Measurements from ENCODE around the gene PLAGL1.

PLAGL1 gene

GRCh38 chr6:144008846-144009245, 787 bp upstream of the PLAGL1 start:
- DNase-seq (ENCODE audit: low read depth in 2 of 2), result no peak

DNA sequence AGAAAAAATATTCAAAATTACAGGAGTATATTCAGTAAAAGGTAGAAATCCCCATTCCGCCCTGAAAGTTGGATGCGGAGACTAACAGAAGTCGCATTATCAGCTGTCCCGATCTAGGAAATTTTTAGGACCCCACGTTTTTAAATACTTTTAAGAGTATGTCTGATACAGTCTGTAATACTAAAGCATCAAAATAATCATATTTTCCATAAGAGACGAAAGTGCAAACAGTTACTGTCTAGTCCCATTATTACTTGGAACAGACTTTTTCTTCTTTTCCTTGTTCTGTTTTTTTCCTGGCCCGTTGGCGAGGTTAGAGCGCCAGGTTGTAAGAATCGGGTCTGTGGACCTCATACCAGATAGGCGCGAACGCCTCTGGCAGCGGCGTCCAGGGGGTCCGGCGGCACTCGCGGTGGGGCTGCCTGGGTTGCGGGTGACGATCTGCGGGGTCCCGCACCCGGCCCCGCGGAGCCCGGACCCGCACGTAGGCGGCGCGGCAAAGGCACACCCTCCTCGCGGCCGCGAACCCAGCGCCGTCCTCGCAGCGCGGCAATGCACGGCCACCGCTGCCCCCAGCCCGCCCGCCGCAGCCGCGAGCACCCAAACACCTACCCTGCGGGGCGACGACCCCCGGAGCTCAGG, 460 bp downstream of the PLAGL1 start:
- DNase-seq (ENCODE audit: low read depth in 2 of 2), result no peak

DNA sequence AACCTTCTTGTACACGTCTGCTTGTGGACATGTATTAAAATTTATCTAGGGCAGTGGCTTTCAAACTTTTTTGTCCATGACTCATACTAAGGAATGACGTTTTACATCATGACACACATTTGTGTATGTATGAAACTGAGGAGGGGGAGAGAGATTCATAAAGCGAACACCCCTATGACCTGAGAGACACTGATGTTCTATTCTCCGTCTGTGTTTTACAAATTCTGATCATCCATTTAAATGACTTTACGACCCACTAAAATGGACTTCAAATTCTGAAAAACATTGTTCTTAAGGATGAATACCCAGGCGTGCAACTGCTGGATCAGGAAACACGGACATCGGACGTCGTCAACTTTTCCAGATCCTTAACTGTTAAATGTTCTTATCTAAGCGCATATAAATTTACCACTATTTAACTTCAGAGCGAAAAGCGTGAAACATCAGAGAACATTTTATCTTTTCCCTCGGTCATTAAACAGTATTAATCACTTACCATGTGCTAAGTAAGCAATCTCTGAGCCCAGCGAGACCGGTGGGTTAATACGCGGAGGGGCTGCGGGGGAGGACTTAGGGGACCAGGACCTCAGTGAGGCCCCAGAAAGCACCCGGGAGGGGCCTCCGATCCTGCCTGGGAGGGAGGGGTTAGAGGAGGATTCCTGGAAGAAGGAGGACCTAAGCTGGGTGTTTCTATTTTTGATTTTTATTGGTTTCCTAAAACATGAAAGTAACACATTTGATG, 1.2 kb downstream of the PLAGL1 start:
- peak; percentile 25 to 39 for DNase-seq (ENCODE audit: low read depth in 2 of 2)

- DNase-seq (ENCODE audit: low read depth in 2 of 2), result peak; percentile 30 to 37
These were observed 8.7 kb downstream of the PLAGL1 start for GRCh38 chr6:143999406-143999805.

DNA sequence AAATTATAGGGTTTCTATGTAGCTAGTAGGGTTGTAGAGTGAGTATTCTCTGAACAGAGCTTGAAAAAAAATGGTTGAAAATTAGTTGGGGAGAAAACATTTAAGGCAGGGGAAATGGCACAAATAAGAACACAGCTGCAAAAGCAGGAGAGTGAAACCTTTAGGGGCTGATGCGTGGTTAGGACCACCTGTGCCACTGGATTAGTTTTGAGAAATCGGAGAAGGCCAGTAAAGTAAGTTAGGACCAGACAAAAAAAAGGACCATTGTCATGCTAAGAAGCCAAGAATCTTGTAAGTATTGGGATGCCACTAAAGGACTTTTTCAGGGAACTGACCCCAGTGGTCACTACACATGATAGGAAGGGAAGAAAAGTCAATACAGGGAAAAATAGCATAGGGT, 9.4 kb downstream of the PLAGL1 start:
- DNase-seq (ENCODE audit: low read depth in 2 of 2), result no peak

GRCh38 chr6:143993965-143994646, 14.0 kb downstream of the PLAGL1 start:
- no peak for DNase-seq (ENCODE audit: low read depth in 2 of 2)

DNA sequence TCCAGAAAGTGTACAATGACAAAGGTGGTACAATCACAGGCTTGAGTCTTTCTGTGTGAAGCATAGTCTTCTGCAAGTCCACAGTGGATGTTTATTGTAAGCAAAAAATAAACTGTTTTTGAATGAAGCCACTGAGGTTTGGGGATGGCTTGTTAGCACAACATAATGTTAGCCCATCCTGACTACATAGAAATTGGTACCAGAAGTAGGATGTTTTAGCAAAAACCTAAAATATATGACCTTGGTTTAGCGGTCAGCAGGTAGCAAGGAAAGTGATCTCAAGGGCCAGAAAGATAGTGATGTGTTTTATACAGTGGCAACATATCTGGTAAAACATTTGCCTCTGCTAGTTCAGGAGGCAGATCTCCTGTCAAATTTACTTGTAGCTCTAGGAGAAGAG, 15.8 kb downstream of the PLAGL1 start:
- DNase-seq (ENCODE audit: low read depth in 2 of 2), result no peak

DNA sequence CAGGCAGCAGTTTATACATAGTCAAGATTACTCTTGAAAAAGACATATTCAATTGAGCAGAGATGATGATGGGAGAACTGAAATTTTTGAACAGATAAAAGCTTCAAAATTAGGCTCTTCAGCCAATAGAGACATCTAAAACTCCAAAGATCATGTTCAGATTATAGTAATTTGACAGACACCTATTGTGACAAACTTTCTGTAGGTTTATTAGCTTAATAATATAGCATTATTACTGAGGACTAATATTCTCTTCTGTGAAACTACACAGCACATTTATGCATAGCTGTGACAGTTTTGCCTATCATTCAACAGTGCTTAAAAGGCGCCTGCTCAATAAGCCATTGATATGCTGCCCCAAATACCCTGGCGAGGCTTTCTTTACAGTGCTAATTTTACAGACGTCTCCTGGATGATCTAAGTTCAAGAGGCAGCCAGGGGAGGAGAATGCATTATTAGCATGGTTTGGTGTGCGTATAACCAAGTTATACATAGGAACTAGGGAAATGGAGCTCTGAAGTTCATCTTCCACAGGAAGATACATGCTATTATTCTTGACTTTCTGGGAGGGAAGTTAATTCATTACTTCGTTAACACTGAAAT, 21.5 kb downstream of the PLAGL1 start:
- DNase-seq (ENCODE audit: low read depth in 2 of 2), result no peak

- DNase-seq (ENCODE audit: low read depth in 2 of 2), result no peak
These were observed 23.4 kb downstream of the PLAGL1 start for GRCh38 chr6:143984666-143985065.

DNA sequence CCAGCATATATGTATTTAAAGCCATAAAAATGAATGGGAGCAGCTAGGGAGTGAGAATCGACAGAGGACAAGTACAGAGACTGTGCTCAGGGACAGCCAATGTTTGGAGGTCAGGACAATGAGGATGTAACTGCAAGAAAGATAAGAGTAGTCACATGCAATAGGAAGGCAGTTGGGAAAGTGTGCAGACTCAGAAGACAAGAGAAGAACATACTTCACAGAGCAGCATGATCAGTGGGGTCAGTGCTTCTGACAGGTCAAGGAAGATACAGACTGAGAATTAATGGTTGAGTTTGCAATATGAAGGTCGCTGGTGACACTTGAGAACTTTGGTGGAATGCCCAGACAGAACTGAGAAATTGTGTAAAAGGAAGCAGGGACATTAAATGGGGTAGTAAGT, 25.1 kb downstream of the PLAGL1 start:
- DNase-seq (ENCODE audit: low read depth in 2 of 2), result no peak

- DNase-seq (ENCODE audit: low read depth in 2 of 2), result no peak
These were observed 27.1 kb downstream of the PLAGL1 start for GRCh38 chr6:143980921-143981320.

DNA sequence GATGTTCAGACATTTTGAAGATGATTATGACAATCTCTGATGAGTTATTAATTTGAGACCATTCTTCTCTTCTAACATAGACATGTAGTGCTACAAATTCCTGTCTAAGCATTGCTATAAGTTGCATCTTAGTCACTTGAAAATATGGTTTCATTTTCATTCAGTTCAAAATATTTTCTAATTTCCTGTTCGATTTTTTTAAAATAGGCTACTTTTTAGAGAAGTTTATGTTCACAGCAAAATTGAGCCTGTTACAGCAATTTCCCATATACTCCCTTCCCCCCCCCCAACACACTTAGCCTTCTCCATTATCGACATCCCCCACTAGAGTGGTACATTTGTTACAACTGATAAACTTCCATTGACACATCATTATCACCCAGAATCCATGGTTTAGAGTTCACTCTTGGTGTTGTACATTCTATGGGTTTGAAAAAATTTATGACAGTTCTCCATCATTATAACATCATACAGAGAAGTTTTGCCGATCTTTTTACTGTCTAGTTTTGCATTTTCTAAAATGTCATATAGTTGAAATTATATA, 31.2 kb downstream of the PLAGL1 start:
- DNase-seq (ENCODE audit: low read depth in 2 of 2), result no peak

GRCh38 chr6:143974089-143974488, 34.0 kb downstream of the PLAGL1 start:
- DNase-seq (ENCODE audit: low read depth in 2 of 2), result no peak

- no peak for DNase-seq (ENCODE audit: low read depth in 2 of 2)
These were observed 34.7 kb downstream of the PLAGL1 start for GRCh38 chr6:143973097-143973966.

- DNase-seq (ENCODE audit: low read depth in 2 of 2), result no peak
These were observed 36.4 kb downstream of the PLAGL1 start for GRCh38 chr6:143971482-143972205.

DNA sequence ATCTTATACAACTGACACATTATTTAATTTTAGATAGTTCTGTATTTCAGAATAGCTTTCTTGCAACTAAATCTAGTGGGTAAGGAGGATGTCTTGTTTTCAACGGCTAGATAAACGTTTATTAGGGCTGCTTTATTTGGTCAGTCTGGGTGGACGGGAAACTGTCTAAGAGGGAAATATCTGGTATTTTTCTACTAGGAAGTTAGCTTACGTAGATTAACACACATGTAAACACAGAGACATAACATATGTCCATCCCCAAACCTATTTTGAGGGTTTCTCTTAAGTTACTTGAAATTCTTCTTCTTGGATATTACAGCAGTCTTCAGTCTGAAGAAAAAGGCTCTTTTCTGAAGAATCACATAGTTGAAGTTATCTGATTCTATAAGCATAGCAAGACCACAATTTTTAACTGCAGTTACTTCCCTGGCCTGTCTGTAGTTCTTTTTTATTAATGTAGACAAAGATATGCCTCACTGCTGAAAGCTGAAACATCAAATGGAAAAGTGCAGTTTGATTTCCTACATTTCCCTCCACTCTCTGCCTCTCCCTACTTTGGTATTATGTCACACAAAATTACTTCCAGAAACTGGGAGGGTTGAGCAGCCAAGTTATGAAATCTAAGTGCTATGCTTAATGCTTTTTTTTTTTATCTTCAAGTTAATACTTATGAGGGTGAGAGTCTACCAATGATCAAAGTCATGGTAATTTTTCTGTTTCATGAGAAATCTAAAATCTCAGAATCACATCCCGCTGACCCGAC, 37.4 kb downstream of the PLAGL1 start:
- DNase-seq (ENCODE audit: low read depth in 2 of 2), result peak; percentile 13 to 18

GRCh38 chr6:143969077-143969476, 39.0 kb downstream of the PLAGL1 start:
- no peak for DNase-seq (ENCODE audit: low read depth in 2 of 2)

DNA sequence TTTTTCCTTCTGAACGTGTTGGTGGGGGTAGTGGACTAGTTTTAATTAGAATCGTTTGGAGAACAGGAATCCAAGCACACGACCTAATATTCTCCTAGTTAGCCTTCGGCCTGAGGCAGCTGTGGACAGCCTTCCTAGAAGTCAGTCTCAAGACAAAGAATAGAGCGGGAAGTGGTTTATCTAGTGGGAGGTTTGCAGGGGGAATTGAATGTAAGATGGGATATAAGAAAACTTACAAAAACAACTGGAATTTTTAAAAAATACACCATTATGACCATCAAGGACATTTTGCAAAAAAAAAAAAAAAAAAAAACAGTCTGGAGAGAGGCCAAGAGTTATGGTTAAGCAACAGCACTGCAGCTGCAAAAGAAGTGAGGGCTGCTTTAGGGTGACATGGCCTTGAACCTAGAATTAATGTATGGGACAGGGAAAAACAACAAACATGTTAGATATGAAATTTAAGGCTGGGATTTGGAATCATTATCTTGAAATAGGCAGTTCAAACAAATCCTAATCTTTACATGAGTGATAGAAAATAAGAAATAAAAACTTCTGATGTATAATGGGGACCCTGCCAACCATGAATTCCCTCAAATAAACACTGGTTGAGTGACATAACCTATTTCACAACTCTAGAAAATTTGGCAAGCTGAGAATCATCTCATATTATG, 40.2 kb downstream of the PLAGL1 start:
- DNase-seq (ENCODE audit: low read depth in 2 of 2), result peak; percentile 13 to 19

DNA sequence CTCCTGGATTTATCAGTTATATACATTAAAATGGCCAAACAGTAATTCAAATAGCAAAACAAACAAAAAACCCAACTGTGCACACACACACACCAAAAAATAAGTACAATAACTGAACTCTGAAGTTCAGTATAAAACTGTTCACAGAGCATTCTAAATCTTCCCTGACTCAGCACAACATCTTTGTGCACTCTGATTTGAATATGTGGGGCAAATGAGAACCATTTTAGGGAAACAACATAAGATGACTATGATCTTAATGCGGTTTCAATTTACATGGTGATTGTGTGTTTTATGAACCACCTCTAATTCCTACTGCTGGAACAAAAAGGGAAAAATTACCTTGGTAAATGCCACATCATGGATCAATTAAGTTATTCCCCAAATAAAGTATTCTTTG, 41.7 kb downstream of the PLAGL1 start:
- no peak for DNase-seq (ENCODE audit: low read depth in 2 of 2)

Measured in fibroblast of skin of left biceps (primary cell).